ENCODE measurements around the gene PF4V1.
"Not testable (repeated sequence)": the region's sequence is repeated elsewhere in the genome, so short reads cannot be mapped to it uniquely, and the experiment has no call there.

PF4V1 gene

GRCh38 chr4:73894001-73894400 is 40.9 kb downstream of the PF4V1 start:
- no peak overlapping the region for H3K4me3 ChIP-seq (ENCODE audit: low read depth, low read length)
- TF ChIP-seq CTCF (IDR thresholded peaks at IDR 0.05; ENCODE audit: borderline replicate concordance, insufficient read depth, low read depth, low read length): no peak

GRCh38 chr4:73895201-73896175 is 42.4 kb downstream of the PF4V1 start:
- TF ChIP-seq CTCF (IDR thresholded peaks at IDR 0.05; ENCODE audit: borderline replicate concordance, insufficient read depth, low read depth, low read length): no peak
- H3K4me3 ChIP-seq (ENCODE audit: low read depth, low read length): no peak overlapping the region

DNA sequence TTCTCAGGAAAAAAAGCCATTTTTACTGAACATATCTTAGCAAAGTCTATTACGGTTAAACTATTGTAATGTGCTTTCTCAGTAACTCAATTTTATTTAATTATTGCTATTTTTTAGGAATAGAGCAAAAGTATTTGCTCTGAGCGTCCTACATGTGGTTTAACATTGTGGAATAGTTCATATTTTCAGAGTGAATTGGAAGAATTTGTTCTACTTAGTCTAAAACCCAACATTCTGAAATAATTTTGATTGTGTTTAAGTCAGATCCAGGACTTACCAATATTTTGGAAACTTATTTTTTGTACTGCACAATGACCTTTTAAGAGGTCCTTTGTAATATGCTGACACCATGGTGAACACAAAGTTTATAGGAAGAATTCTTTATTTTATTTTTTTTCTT is 43.3 kb downstream of the PF4V1 start:
- no peak for TF ChIP-seq CTCF (IDR thresholded peaks at IDR 0.05; ENCODE audit: borderline replicate concordance, insufficient read depth, low read depth, low read length)
- H3K4me3 ChIP-seq (ENCODE audit: low read depth, low read length): no peak overlapping the region

DNA sequence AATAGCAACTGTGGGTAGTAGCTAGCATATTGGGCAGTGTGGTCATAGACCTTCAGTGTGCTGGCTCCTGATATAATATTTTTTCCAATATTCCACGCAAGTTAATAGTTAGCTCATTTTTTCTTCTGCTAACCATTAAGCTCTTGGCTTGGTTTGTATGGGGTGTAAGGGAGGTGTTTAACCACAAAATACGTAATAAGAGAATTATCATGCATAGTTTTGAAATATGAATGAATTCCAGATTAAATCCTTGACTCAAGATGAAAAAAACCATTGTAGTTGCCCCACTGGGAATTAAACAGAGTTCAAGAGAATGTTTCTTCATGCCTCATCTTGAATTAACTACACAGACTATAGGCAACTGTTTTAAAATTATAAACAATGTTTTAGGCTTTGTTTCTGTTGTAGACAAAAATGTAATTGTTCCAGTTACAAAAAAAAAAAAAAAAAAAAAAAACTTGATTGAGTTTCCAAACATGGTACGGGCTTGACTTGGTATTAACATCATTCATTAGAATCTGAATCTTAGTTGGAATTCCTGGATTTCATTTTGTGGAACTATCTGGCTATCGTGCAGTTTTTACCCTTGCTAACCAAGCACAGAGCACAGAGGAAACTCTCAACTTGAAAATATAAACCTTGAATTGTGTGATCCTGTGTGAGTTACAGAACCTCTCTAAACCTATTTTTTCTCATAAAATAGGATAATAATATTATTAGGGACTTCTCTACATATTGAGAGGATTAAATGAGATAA is 44.5 kb downstream of the PF4V1 start:
- no peak for TF ChIP-seq CTCF (IDR thresholded peaks at IDR 0.05; ENCODE audit: borderline replicate concordance, insufficient read depth, low read depth, low read length)
- no peak overlapping the region for H3K4me3 ChIP-seq (ENCODE audit: low read depth, low read length)

- H3K4me3 ChIP-seq (ENCODE audit: low read depth, low read length): not testable (repeated sequence)
Observed at GRCh38 chr4:73899338-73899737, 46.2 kb downstream of the PF4V1 start.

DNA sequence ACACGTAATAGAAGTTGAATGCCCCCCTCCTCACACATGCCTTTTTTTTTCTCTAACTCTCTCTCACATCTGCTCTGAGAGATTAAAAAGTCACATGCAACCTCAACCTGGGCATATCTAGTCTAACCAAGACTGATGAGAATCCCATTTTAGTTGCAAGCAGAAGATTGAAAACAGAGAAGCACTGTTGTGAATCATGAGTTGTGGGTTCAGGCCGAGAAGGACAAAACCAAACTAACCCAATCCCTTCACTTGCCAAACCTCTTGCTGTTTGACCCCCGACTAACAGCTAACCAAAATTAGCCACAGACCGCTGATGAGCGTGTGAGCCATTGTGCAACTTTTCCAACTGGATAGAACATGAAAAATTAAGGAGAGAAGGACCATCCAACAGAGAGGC is 47.9 kb downstream of the PF4V1 start:
- no peak overlapping the region for H3K4me3 ChIP-seq (ENCODE audit: low read depth, low read length)
- no peak for TF ChIP-seq CTCF (IDR thresholded peaks at IDR 0.05; ENCODE audit: borderline replicate concordance, insufficient read depth, low read depth, low read length)

- H3K4me3 ChIP-seq (ENCODE audit: low read depth, low read length): no peak overlapping the region
- TF ChIP-seq CTCF (IDR thresholded peaks at IDR 0.05; ENCODE audit: borderline replicate concordance, insufficient read depth, low read depth, low read length): no peak
Observed at GRCh38 chr4:73902038-73902637, 49.0 kb downstream of the PF4V1 start.

Data from GM12875 (cell line).